Esophagus (tissue), 2 donors: ENCODE measurements around the gene N4BP3. TPM values are rescaled to one million over a fixed set of nuclear protein-coding genes. Genes with fewer than 3 reads are reported as not detected.
"Not testable (repeated sequence)": the region's sequence is repeated elsewhere in the genome, so short reads cannot be mapped to it uniquely, and the experiment has no call there.

ENCODE experiments used
- H3K27ac ChIP-seq, 2 donors: one replicate each; pipeline ENCODE4 v1.5.1; 2013; ENCODE audit warnings: low read depth in 2 of 2, mild to moderate bottlenecking in 2 of 2, inconsistent platforms in 1 of 2, low read length in 1 of 2, moderate library complexity in 1 of 2
- H3K27me3 ChIP-seq, 2 donors: one replicate each; pipeline ENCODE4 v1.6.1; 2013; ENCODE audit warnings: low read length in 2 of 2, control low read depth in 1 of 2, mild to moderate bottlenecking in 1 of 2; ENCODE audit not compliant: insufficient read depth in 2 of 2, control insufficient read depth in 1 of 2
- H3K36me3 ChIP-seq, 2 donors: one replicate each; pipeline ENCODE4 v1.6.1; 2013; ENCODE audit warnings: low read length in 1 of 2; ENCODE audit not compliant: control insufficient read depth in 2 of 2, insufficient read depth in 2 of 2
- H3K4me1 ChIP-seq, 2 donors: one replicate each; pipeline ENCODE4 v1.6.1; 2013; ENCODE audit warnings: low read length in 1 of 2; ENCODE audit not compliant: control insufficient read depth in 2 of 2, insufficient read depth in 2 of 2
- H3K4me3 ChIP-seq, 2 donors: one replicate each; pipeline ENCODE4 v1.5.1; 2013; ENCODE audit warnings: low read length in 2 of 2, mild to moderate bottlenecking in 2 of 2, low read depth in 1 of 2, moderate library complexity in 1 of 2
- H3K9me3 ChIP-seq, 2 donors: one replicate each; pipeline ENCODE4 v1.6.1; 2013; ENCODE audit warnings: mild to moderate bottlenecking in 2 of 2, low read depth in 1 of 2, low read length in 1 of 2, moderate library complexity in 1 of 2; ENCODE audit not compliant: control insufficient read depth in 2 of 2, insufficient read depth in 1 of 2
- WGBS, 2 donors: extraction: QIAGEN DNeasy Blood & Tissue Kit; methylation state at CpG; one replicate each; pipeline ENCODE4 v1.1.7; 2013; 5-methylcytosine and 5-hydroxymethylcytosine counted together
- polyA plus RNA-seq, 2 donors: library from polyadenylated mRNA; stranded (reverse); fragments of 200-250 nt; gene quantifications; one replicate each; pipeline ENCODE4 v1.2.3, GENCODE V29; 2013
- donor health status: healthy with polysubstance abuse.
- donor health status: Bipolar disorder and iron deficiency.

Gene N4BP3
- polyA plus RNA-seq, 2 donors: 16.9 to 26.2 TPM

GRCh38 chr5:178078197-178079010, 34.9 kb upstream of the N4BP3 start:
- Histone ChIP-seq H3K27ac (no peak overlapping the region), H3K36me3 (no peaks in the 10 kb centered on the region), H3K27me3 (no peaks in the 10 kb centered on the region), H3K4me1 (peaks cover 0 to 6% of the 10 kb centered on the region in 2 donors), H3K4me3 (no peak overlapping the region), H3K9me3 (no peaks in the 10 kb centered on the region)
- 59 to 69% methylated on average over 22 of the region's 22 CpGs for WGBS, 2 donors

- H3K27me3 ChIP-seq: no peaks in the 10 kb centered on the region
- no peak overlapping the region for H3K27ac ChIP-seq
These were observed 33.3 kb upstream of the N4BP3 start for GRCh38 chr5:178080056-178080455.

GRCh38 chr5:178080618-178081410, 32.5 kb upstream of the N4BP3 start:
- no peak overlapping the region for H3K27ac ChIP-seq

More at GRCh38 chr5:178080056-178080455, 33.3 kb upstream of the N4BP3 start:
- Histone ChIP-seq H3K4me1 (peaks cover 0 to 6% of the 10 kb centered on the region in 2 donors), H3K9me3 (no peaks in the 10 kb centered on the region), H3K36me3 (no peaks in the 10 kb centered on the region), H3K4me3 (no peak overlapping the region)
- whole genome bisulfite sequencing, 2 donors: 81 to 86% methylated on average over 8 of the region's 8 CpGs

GRCh38 chr5:178081571-178082243, 31.6 kb upstream of the N4BP3 start:
- Histone ChIP-seq H3K27ac (peak overlapping the region in 1 of 2 donors; percentile 27), H3K4me1 (peaks cover 0 to 6% of the 10 kb centered on the region in 2 donors), H3K9me3 (no peaks in the 10 kb centered on the region), H3K27me3 (no peaks in the 10 kb centered on the region), H3K36me3 (no peaks in the 10 kb centered on the region), H3K4me3 (no peak overlapping the region)
- WGBS, 2 donors: 68 to 75% methylated on average over 12 of the region's 12 CpGs

More at GRCh38 chr5:178080618-178081410, 32.5 kb upstream of the N4BP3 start:
- H3K9me3 ChIP-seq: no peaks in the 10 kb centered on the region
- no peaks in the 10 kb centered on the region for H3K36me3 ChIP-seq
- no peaks in the 10 kb centered on the region for H3K27me3 ChIP-seq
- H3K4me3 ChIP-seq: no peak overlapping the region
- H3K4me1 ChIP-seq: peaks cover 0 to 6% of the 10 kb centered on the region in 2 donors
- 81 to 86% methylated on average over 9 of the region's 9 CpGs for WGBS, 2 donors

GRCh38 chr5:178083922-178084321, 29.4 kb upstream of the N4BP3 start:
- WGBS, 2 donors: 58 to 69% methylated on average over 6 of the region's 6 CpGs
- no peak overlapping the region for H3K27ac ChIP-seq
- H3K4me3 ChIP-seq: no peak overlapping the region
- no peaks in the 10 kb centered on the region for H3K27me3 ChIP-seq
- H3K9me3 ChIP-seq: no peaks in the 10 kb centered on the region
- H3K36me3 ChIP-seq: no peaks in the 10 kb centered on the region
- H3K4me1 ChIP-seq: no peaks in the 10 kb centered on the region

GRCh38 chr5:178085316-178085715, 28.0 kb upstream of the N4BP3 start:
- WGBS, 2 donors: 47 to 66% methylated on average over 6 of the region's 6 CpGs
- no peaks in the 10 kb centered on the region for H3K36me3 ChIP-seq
- H3K27ac ChIP-seq: no peak overlapping the region
- H3K4me3 ChIP-seq: no peak overlapping the region
- no peaks in the 10 kb centered on the region for H3K4me1 ChIP-seq
- H3K27me3 ChIP-seq: no peaks in the 10 kb centered on the region
- no peaks in the 10 kb centered on the region for H3K9me3 ChIP-seq

- Histone ChIP-seq H3K36me3 (no peaks in the 10 kb centered on the region), H3K9me3 (no peaks in the 10 kb centered on the region), H3K27me3 (no peaks in the 10 kb centered on the region), H3K4me1 (no peaks in the 10 kb centered on the region), H3K27ac (peak overlapping the region in 1 of 2 donors; percentile 42), H3K4me3 (no peak overlapping the region)
- 37% methylated on average over 17 to 25 of the region's 25 CpGs for WGBS, 2 donors
These were observed 27.1 kb upstream of the N4BP3 start for GRCh38 chr5:178086266-178086665.

- not testable (repeated sequence) for H3K4me3 ChIP-seq, H3K4me1 ChIP-seq, H3K36me3 ChIP-seq, H3K27ac ChIP-seq, H3K27me3 ChIP-seq, H3K9me3 ChIP-seq
- WGBS, 2 donors: 53 to 54% methylated on average over 5 of the region's 5 CpGs
These were observed 26.1 kb upstream of the N4BP3 start for GRCh38 chr5:178087199-178087598.

- Histone ChIP-seq H3K27ac (peak overlapping the region in 1 of 2 donors; percentile 70), H3K4me3 (no peak overlapping the region), H3K36me3 (no peaks in the 10 kb centered on the region), H3K9me3 (no peaks in the 10 kb centered on the region), H3K4me1 (no peaks in the 10 kb centered on the region), H3K27me3 (no peaks in the 10 kb centered on the region)
- 57 to 67% methylated on average over 6 of the region's 6 CpGs for WGBS, 2 donors
These were observed 22.5 kb upstream of the N4BP3 start for GRCh38 chr5:178090856-178091255.
